Colon (tissue), 2 donors: Measurements from ENCODE around the gene SYT6.

Experiments
- FAIRE-seq: peaks from 2 replicates; lab custom pipeline; 2012; peaks lifted over from hg19 to GRCh38; lab: Jason Lieb, UNC
- donor health status: control.
- donor health status: control.

Gene SYT6

DNA sequence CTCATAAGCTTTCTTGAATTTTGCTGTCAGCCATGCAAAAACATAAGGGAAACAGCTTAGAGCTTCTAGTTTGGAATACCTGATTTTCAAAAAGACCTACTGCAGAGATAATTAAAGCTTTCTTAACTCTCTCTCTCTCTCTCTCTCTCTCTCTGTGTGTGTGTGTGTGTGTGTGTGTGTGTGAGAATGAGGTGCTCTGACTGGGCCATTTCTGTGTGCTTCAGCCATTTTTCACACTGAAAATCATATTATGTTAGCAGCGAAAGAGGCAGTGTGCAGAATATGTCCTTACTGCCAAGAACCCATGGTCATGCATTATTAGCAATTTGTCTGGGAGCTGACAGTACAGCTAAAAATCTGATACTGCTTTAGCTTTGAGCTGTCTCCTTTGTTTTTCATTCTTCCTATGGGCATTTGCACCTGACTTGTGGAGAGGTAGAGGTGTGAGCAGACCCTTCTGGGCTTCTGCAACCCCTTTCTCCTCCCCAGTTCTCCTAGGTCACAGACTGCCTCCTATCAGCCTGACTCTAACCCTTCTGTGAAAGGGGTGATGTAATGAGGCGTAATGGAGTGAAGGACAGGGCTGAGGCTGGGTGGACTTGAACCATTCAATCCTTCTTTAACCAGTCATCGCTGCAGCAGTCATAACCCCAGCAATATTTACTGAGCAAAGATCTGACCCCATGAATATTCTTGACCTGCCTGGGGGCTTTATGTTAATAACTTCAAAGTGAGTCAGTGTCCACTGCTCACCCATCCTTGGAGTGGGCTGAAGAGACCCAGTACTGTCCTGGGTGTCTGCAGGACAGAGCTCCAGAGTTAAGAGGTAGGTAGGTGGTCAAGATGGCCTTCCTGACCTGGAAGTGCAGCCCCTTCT lies 61.2 kb downstream of the SYT6 start:
- no peak for FAIRE-seq

DNA sequence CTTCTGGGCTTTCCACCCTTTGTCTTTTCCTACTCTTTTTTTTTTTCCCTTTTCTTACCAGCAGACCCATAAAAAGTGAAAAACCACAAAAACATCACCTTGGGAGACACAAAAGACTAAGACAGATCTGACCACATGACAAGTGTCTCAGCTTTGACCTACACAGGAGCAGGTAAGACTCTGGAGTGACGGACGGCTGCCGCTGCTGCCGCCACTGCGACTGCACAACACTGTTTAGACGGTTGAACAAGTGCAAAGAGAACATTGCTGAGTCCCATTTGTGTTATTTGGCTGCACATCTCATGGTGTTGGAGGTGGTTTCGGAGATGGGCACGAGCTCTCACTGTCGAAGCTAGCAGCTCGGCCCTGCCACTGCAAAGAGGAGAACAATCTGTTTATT lies 62.0 kb downstream of the SYT6 start:
- FAIRE-seq, result no peak

DNA sequence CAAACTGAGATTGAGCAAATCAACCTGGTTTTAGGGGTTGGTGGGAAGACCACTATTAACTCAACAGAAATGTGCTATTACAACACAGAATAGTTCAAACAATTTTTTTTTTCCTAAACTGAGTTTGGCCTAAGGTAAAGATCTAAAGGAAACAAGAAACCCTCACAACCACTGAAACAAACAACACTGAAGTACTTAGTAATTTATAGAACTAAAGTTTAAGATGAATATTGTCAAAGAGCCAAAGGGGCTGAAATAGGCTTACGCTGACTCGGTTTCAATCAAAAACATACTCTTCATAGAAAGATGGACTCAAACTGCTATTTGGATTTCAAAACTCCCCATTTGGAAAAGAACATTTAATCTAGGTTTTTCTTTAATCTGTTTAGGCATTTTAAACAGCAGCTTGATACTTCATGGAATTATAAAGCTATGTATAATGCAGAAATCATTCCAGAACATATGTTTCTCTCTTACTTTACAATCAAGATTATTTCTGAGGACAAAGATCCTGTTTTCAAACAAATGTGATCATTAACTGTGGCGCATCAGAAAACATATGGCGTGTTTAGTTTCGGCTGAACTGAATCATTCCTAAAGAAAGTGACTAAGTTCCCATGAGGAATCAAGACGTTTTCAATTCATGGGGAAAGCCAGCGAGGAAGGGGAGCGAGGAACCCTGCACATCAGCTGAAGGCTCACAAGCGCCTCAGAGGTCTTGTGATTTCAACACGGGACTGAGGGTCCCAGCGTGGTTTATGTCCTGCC lies 62.7 kb downstream of the SYT6 start:
- no peak for FAIRE-seq

DNA sequence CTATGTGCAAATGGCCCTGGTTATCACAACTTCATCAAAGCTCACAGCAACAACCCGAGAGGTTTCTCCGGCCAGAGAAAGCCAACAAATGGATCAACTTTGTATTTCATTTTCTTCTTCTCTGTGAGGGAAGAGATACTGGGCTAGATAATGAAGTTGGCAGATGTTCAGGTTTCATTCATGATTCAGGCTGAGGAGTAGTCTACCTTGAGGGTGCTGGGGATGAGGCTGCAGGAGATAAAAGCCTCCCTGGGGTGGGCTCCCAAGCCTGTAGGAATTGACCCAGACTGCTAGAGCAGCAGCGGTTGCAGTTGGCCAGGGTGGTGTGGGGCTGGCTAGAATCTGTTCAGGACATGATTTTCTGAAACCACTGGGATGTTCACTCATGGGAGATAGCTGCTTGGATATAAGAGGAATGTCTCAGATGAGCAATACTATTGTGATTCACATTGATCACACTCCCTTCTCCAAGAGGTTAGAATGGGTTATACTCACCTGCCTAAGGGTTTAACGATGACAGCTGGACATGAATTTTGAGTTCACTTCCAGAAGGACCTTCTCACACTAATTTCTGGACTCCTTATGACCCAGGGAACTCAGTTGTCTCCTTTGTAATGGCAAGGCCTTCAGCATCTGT lies 64.0 kb downstream of the SYT6 start:
- no peak for FAIRE-seq

DNA sequence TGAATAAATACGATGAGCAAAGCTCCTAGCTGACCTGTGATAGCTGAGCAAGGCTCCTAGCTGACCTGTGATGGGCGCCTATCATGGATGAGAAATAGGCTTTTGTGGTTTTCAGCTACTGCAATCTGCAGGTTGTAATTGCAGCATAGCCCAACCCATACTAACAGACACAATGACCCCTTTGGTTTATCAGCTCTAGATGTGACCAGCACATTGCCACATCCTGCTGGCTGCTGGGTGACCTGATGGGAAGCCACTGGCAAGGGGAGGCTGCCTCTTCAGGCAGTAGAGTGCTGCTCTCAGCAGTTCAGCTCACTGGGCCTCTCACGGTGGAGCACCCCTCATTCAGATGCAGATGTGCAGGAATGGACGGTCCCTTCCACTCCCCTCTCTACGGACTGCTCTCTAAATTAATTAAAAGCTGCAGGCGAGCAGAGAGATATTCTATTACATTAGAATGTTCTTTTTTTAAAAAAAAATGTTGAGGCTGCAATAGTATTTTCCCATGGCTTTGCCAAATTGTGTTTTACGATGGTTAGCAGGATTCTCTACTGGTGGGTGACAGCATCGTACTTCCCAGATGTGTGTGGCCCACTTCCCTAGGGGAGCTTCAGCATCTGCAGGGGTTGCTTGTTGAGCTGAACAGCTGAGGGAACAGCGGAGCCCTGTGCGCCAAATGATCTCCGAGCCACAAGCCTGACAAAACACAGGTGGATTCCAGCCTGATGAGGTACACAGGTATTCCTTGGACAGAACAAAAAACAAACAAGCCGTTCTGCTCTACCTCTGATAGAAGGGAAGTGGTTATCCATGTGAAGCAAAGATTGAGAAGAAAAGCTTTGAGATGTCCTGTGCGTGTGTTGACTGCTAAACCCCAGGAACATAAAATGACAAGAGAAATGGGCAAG lies 65.0 kb downstream of the SYT6 start:
- no peak for FAIRE-seq

DNA sequence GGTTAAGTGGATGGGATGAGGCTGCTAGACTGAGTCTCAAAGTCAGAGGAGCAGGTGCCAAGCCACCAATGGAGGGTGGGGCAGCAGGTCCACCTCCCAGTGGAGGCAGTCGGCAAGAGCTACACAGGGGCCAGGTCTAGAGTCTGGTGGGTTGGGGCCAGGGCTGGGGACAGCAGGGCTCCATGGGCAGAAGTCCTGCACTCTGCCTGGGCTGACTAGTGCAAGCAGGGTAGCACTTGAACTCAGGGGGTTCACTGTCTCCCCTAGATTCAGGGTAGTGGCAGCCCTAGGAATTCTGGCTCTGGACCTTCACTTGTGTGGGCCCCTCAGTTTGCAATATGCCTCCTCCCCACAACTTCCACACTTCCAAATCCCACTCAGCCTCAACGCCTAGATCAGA lies 66.2 kb downstream of the SYT6 start:
- FAIRE-seq, result no peak

DNA sequence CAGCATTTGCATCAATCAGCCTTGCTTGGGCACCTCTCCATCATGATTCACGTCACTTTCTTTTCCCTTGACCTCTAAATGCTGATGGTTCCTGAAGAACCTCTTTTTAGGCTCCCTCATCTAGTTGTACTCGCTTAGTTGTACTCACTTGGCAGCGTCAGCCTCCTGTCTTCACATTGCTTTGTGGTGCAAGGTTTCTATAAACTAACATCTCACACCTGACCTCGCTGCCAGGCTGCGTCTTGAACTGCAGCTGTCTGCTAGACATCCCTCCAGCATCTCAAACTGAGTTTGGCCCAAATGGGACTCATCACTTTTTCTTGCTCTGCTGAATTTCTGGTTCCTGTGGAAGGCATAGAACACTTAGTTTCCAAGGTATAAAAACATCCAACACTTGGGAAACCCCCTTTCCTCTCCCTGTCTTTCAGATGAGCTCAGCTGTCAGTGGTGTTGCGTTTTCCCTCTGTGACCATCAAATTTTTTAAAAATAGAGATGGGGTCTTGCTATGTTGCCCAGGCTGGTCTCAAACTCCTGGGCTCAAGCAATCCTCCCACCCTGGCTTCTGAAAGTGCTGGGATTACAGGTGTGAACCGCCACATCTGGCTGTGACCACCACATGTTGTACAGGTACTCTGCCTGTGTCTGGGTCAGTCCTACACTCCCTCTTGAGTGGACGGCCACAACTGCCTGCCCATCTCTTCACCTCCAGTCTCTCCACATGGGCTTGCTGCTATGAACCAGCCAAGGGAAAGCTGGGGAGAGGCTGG lies 66.9 kb downstream of the SYT6 start:
- FAIRE-seq, result no peak

DNA sequence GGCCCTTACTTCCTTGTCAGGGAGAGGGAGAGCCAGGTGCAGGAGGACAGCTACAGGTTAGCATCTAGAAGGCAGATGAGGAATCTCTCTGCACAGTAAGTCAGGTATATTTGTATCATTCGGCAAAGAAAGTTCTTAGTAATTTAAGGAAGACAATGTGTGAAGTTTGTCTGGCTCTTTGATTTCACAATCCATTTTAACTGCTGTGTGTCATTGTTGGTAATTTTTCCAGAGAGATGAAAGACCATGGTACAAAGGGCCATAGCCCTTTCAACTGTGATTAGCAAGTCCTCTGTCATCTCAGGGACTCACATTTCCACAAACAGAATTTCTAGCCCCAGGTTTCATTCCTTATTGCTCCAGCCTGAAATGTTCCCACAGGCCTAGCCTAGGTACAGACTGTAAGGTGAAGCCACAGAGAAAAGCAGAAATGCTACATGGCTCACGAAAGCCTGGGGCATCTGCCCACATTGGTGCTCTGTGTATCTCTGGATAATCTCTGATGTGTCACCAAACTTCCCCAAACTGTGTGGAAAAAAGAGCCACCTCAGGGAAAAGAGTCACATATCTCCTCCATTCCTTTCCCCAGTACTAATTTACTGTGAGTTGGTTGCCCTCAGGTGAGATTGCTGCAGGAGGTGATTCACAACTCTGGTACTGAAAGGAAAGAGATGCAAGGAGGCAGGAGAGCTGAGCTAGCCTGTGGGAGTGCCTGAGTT lies 70.6 kb downstream of the SYT6 start:
- no peak for FAIRE-seq

DNA sequence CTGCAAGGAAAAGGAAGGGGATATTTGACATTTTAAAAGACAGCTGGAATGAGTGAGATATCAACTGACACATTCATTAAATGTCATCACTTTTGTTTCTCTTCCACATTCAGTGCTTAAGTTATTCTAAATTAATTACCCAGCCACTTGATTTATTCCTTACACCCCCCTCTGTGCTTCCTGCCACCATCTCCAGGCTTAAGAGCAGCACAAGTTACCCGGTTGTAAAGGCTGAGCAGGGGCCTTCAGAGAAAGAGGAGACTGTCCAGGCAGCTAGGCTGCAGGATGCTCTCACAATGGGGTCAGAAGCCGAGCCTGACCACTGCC lies 71.4 kb downstream of the SYT6 start:
- FAIRE-seq, result no peak

DNA sequence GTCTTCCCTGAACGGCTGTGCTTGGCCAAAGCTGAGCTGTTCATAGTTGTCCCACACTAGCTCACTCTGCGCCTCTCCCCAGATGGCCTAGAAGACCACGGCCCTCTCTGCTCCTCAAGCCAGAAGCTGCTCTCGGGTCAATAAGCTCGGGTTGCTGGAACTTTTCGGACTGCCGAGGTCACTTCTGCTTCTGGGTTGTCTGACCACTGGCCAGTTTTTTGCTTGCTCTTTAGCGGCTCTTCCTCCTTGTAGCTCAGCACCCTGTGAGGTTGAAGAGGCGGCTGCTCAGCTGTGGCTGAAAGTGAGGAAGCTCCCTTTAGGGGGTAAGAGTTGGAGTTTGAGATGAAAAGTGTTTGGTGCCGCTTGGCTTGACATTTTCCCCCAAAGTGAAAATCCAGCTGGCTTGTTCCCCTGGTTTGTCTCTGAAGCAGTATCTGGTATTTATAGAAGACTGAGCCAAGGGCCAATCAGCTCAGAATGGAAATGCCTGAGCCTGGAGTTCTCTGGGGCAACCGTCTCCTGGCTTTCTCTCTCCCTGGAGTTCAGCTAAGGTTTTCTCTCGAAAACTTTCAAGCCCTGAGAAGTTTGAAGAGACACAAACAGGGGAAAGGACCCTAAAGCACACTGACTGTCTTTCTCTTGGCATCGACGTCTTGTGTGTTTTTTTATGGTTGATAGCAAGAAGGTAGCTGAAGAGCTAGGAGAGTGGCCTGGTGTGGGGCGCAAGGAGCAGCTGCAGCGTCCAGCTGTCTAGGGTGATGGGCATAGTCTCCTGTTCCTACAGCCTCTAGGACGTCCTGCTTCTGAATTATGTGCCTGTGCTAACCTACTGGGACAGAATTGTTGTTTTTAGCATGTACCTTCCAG lies 72.0 kb downstream of the SYT6 start:
- FAIRE-seq, result no peak

DNA sequence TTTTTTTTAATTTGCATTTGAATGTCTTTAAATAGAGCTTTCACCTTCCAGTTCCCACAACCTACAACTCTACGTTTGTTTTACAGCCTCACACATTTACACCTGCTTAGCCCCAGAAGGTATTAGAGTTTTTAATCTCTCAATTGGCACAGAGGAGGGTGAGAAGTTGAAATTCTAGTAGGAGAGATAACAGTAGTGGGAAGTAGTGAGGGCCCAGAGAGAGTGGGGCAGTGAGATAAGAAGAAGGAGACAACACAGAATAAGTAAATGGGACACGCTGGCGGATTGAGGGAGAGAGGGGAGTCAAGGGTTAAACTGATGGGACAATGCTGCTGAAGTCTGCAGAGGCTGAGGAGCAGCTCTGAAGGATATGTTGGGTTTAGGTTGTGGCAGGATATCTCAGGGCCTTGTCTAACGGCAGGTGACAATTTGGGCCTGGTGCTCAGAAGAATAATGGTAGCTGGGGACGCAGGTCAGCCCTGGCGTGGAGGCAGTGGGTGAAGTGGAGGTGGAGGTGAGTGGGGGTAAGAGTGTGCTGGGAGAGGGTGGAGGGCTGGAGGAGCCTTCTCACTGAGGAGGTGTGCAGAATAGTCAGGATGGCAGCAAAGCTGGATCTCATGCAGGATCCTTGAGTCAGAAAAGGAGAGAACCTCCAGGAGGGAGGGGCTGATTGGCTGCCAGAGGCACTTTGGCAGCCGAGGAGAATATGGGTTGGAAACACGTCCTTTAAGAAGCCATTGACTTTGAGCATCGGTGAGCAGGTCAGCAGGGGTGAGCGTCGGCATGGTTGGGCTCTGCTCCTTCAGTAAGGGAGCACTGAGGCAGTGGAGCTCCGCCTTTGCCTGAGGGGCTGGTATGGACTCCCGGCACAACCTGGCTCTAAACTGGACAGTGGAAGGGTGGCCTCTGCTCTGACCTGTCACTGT lies 72.9 kb downstream of the SYT6 start:
- no peak for FAIRE-seq

DNA sequence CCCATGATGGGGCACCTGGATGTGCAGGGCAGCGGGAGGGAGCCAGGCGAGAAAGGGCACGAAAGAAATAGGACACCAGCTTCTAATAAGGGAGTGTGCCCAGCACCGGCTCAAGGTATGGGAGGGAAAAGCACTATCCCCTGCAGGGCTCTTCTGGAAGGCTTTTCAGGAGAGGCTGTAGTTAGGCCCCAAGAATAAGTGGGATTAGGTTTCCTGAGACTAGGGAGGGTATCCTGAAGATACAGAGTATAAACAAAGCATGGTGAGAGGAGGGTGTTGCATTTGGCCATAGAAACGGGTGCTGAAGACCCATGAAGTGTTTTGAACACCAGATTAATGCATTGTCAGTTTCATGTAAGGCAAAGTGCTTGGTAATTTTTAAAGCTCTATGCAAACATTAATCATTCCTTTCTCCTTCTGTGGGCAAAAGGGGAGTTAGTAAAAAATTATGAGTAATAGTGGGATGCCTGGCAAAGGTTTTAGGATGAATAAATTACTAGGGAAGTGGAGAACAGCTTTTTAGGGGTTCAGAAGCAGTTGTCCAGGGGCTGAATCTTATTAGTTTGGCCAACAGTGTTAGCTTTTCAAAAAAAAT lies 74.0 kb downstream of the SYT6 start:
- no peak for FAIRE-seq

DNA sequence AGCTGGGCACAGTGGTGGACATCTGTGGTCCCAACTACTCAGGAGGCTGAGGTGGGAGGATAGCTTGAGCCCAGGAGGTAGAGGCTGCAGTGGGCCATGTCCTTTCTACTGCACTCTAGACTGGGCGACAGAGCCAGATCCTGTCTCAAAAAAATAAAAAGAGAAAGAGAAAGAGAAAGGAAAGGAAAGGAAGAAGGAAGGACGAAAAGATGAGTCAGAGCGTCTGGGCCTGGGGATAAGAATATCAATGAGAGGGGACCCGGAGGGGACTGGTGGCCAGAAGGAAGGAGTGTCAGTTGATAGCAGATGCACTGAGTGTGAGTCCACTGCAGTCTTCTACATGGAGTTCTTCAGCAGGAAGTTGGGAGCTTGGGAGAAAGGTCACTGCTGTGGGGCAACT lies 75.6 kb downstream of the SYT6 start:
- no peak for FAIRE-seq

DNA sequence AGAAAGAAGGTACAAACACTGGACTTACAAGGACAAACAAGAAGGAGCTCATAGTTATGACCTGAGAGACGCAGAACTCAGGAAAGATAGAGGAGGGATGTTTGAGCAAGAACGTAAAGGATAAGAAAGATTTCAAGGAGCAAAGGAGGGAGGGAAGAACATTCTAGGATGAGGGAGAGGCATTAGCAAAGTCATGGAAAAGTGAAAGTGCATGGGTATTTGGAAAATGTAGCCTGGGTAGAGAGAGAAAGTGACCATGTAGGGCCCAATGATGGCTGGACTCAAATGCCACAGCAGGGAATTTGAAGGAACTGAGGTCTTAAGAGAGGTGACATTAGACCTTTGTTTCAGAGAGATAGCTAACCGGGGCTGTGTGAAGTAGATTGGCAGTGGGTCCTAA lies 76.5 kb downstream of the SYT6 start:
- FAIRE-seq, result no peak

DNA sequence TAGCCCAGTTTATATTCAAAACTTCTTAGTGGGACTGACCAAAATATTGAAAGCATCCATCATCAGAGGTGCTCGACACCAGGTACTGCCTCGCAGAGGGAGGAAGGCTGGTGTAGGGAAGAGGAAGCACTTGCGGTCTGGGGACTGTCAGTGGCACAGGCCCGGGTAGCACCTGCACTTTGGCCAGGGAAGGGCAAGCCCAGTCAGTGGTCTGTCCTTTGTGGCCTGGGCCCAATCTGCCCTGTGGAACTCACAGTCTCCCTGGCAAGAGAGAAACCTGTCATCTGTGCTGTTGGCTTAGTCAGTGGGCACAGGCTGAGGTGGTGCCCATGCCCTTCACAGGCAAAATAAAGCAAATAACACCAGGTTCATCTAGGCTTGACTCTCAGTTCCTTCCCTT lies 77.4 kb downstream of the SYT6 start:
- FAIRE-seq, result no peak

DNA sequence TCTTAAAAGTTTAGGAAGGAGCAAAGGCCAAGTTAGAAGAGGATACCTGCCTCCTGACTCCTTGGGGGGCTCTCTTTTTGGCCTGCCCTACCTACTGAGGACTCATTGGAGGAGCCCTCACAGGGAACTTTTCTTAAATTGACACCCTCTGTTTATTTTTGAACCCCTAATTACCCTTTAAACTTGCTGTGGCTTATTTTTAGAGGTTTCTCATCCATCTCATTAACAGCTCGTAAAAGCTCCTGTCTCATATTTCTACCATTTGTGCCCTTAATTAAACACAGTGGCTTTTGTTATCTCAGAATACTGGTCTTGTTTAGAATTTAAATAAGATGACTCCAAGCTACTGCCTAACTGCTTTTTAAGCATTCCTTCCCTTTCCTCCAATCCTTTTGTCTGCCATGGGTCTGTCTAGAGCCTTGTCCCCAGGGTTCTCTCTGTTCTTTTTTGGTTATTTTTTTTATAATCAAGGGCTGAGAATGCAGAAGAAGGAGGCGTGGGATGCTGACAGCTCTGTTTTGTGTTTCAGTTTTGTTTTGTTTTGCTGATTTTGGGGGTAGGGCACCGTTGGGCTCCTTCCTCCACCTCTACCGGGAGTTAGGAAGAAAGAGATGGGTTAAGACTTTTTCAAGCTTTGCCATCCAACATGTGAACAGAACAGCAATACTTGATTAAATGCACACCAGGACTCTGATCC lies 78.0 kb downstream of the SYT6 start:
- FAIRE-seq, result no peak

DNA sequence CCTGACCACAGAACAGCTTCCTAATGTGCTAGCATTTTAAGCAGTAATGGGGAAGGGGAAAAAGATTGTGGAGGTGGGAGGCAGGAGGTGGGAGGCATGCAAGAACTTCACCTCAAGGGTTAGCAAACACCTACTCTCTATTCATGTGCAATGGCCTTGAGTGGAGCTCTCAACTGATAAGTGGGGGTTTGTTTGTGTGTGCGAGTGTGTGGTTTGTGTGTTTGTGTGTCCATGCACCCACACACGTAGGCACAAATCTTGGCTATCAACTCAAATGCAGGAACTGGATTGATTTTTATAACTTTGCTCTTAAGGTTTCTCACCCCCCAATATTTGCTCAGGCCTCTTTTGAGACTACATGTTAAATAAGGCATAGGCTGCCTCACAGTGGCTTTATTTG lies 78.6 kb downstream of the SYT6 start:
- no peak for FAIRE-seq

DNA sequence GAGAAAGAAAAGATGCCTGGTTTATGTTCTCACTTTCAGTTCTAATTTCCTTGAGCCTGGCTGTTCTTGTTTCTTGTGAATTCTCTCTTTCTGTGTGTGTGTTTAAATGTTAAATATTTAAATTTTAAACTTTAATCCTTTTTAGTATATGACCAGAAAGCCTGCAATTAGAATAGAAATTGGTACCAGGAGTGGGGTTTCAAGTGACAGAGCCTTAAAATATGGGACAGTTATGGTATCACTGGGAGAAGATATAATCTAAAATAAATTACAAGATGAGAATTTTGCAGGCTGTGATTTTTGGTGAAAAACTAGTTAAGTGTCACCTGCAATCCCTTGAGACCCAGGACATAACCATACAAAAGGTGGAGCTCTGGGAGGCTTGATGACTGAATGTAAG lies 81.4 kb downstream of the SYT6 start:
- no peak for FAIRE-seq
